ENCODE measurements around the gene SDHAF1. TPM values are rescaled to one million over a fixed set of nuclear protein-coding genes. Genes with fewer than 3 reads are reported as not detected.

Gene SDHAF1
- total RNA-seq, 1 donor: 21.0 TPM

GRCh38 chr19:35973487-35973886 is 21.5 kb upstream of the SDHAF1 start:
- peaks cover 4% of the 10 kb centered on the region for H3K27me3 ChIP-seq (ENCODE audit: insufficient read depth, low read length)
- no peak overlapping the region for H3K27ac ChIP-seq (ENCODE audit: low read depth, low read length)
- H3K79me2 ChIP-seq (ENCODE audit: insufficient read depth, low read length): no peaks in the 10 kb centered on the region
- H3K9me3 ChIP-seq (ENCODE audit: low read depth, low read length): no peaks in the 10 kb centered on the region
- DNase-seq (ENCODE audit: insufficient read length, low spot score, missing footprints): no peak
- no peaks in the 10 kb centered on the region for H3K4me1 ChIP-seq (ENCODE audit: insufficient read depth, low read length)
- no peaks in the 10 kb centered on the region for H4K20me1 ChIP-seq (ENCODE audit: insufficient read depth, low read length)
- no peak for TF ChIP-seq CTCF (IDR thresholded peaks at IDR 0.05; ENCODE audit: extremely low read depth, low read depth, low read length)
- H3K36me3 ChIP-seq (ENCODE audit: insufficient read depth, low read length): no peaks in the 10 kb centered on the region
- no peak overlapping the region for H3K4me3 ChIP-seq (ENCODE audit: insufficient read depth, low read length)
- H2AFZ ChIP-seq (ENCODE audit: low read length): no peak overlapping the region
- H3K4me2 ChIP-seq (ENCODE audit: insufficient read depth, low read length): no peak overlapping the region

- TF ChIP-seq CTCF (IDR thresholded peaks at IDR 0.05; ENCODE audit: extremely low read depth, low read depth, low read length): no peak
- Histone ChIP-seq H3K4me1 (ENCODE audit: insufficient read depth, low read length) (no peaks in the 10 kb centered on the region), H3K36me3 (ENCODE audit: insufficient read depth, low read length) (no peaks in the 10 kb centered on the region), H3K4me3 (ENCODE audit: insufficient read depth, low read length) (no peak overlapping the region), H3K27me3 (ENCODE audit: insufficient read depth, low read length) (no peaks in the 10 kb centered on the region), H4K20me1 (ENCODE audit: insufficient read depth, low read length) (no peaks in the 10 kb centered on the region), H3K9me3 (ENCODE audit: low read depth, low read length) (no peaks in the 10 kb centered on the region), H3K27ac (ENCODE audit: low read depth, low read length) (no peak overlapping the region), H3K4me2 (ENCODE audit: insufficient read depth, low read length) (no peak overlapping the region), H2AFZ (ENCODE audit: low read length) (no peak overlapping the region), H3K79me2 (ENCODE audit: insufficient read depth, low read length) (no peaks in the 10 kb centered on the region)
- DNase-seq (ENCODE audit: insufficient read length, low spot score, missing footprints): no peak
These were observed 19.3 kb upstream of the SDHAF1 start for GRCh38 chr19:35975608-35976214.

- Histone ChIP-seq H3K36me3 (ENCODE audit: insufficient read depth, low read length) (no peaks in the 10 kb centered on the region), H4K20me1 (ENCODE audit: insufficient read depth, low read length) (no peaks in the 10 kb centered on the region), H3K79me2 (ENCODE audit: insufficient read depth, low read length) (no peaks in the 10 kb centered on the region), H3K4me3 (ENCODE audit: insufficient read depth, low read length) (no peak overlapping the region), H2AFZ (ENCODE audit: low read length) (no peak overlapping the region), H3K4me1 (ENCODE audit: insufficient read depth, low read length) (no peaks in the 10 kb centered on the region), H3K9me3 (ENCODE audit: low read depth, low read length) (no peaks in the 10 kb centered on the region), H3K4me2 (ENCODE audit: insufficient read depth, low read length) (no peak overlapping the region), H3K27ac (ENCODE audit: low read depth, low read length) (no peak overlapping the region), H3K27me3 (ENCODE audit: insufficient read depth, low read length) (no peaks in the 10 kb centered on the region)
- no peak for DNase-seq (ENCODE audit: insufficient read length, low spot score, missing footprints)
- no peak for TF ChIP-seq CTCF (IDR thresholded peaks at IDR 0.05; ENCODE audit: extremely low read depth, low read depth, low read length)
These were observed 17.4 kb upstream of the SDHAF1 start for GRCh38 chr19:35977446-35978222.

- Histone ChIP-seq H3K36me3 (ENCODE audit: insufficient read depth, low read length) (no peaks in the 10 kb centered on the region), H3K9me3 (ENCODE audit: low read depth, low read length) (no peaks in the 10 kb centered on the region), H3K4me3 (ENCODE audit: insufficient read depth, low read length) (no peak overlapping the region), H2AFZ (ENCODE audit: low read length) (no peak overlapping the region), H3K79me2 (ENCODE audit: insufficient read depth, low read length) (no peaks in the 10 kb centered on the region), H3K27ac (ENCODE audit: low read depth, low read length) (no peak overlapping the region), H3K4me2 (ENCODE audit: insufficient read depth, low read length) (no peak overlapping the region), H3K27me3 (ENCODE audit: insufficient read depth, low read length) (no peaks in the 10 kb centered on the region), H4K20me1 (ENCODE audit: insufficient read depth, low read length) (no peaks in the 10 kb centered on the region), H3K4me1 (ENCODE audit: insufficient read depth, low read length) (no peaks in the 10 kb centered on the region)
- DNase-seq (ENCODE audit: insufficient read length, low spot score, missing footprints): no peak
- no peak for TF ChIP-seq CTCF (IDR thresholded peaks at IDR 0.05; ENCODE audit: extremely low read depth, low read depth, low read length)
These were observed 16.7 kb upstream of the SDHAF1 start for GRCh38 chr19:35978271-35978670.
